Measurements from ENCODE around the gene RAB38. TPM values are rescaled to one million over a fixed set of nuclear protein-coding genes. Genes with fewer than 3 reads are reported as not detected.

Gene RAB38
- total and polyA plus RNA-seq, 2 experiments from 2014 or later: 8.8 to 14.2 TPM

DNA sequence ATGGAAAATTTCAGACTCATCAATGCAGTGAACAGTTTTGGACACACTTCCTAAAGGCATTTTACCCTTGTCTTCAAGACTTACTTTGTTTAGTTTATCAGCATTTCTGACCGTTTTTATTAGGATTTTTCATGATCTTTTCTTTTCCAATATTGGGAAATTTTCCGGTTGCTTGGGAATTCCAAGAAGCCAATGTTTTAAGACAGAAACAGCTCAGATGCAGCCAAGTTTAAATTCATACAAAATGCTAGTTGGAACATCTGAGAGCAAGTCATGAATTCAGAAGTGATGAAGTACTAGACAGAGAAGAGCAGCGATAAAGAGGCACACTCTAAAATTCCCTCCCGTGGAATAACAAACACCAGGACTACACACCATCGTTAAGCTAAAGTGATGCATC is 68.6 kb downstream of the RAB38 start:
- TF ChIP-seq EZH2 (IDR thresholded peaks at IDR 0.05; ENCODE audit: low read depth, unreplicated experiment): no peak
- no peak for TF ChIP-seq ETS1 (IDR thresholded peaks at IDR 0.05)
- TF ChIP-seq ZNF331 (CRISPR knock-in tag; IDR thresholded peaks at IDR 0.05; ENCODE audit: low read depth): no peak
- no peak for TF ChIP-seq NANOG (IDR thresholded peaks at IDR 0.05; ENCODE audit: borderline replicate concordance)
- no peak for TF ChIP-seq JUNB (IDR thresholded peaks at IDR 0.05; ENCODE audit: unreplicated experiment)
- no peak for TF ChIP-seq EZH2phosphoT487 (IDR thresholded peaks at IDR 0.05; ENCODE audit: unreplicated experiment)
- TF ChIP-seq, protein P1, sequence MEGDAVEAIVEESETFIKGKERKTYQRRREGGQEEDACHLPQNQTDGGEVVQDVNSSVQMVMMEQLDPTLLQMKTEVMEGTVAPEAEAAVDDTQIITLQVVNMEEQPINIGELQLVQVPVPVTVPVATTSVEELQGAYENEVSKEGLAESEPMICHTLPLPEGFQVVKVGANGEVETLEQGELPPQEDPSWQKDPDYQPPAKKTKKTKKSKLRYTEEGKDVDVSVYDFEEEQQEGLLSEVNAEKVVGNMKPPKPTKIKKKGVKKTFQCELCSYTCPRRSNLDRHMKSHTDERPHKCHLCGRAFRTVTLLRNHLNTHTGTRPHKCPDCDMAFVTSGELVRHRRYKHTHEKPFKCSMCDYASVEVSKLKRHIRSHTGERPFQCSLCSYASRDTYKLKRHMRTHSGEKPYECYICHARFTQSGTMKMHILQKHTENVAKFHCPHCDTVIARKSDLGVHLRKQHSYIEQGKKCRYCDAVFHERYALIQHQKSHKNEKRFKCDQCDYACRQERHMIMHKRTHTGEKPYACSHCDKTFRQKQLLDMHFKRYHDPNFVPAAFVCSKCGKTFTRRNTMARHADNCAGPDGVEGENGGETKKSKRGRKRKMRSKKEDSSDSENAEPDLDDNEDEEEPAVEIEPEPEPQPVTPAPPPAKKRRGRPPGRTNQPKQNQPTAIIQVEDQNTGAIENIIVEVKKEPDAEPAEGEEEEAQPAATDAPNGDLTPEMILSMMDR (conservative IDR thresholded peaks at IDR 0.05; ENCODE audit: low read depth in 2 of 2): no peak
- TF ChIP-seq REST (IDR thresholded peaks at IDR 0.05; ENCODE audit: unreplicated experiment): no peak
- ATAC-seq: no peak
- no peaks in the 10 kb centered on the region for H3K36me3 ChIP-seq (ENCODE audit: insufficient read depth)
- no peak overlapping the region for H3K4me2 ChIP-seq
- no peaks in the 10 kb centered on the region for H3K79me2 ChIP-seq (replicated peaks; ENCODE audit: insufficient read depth)
- no peaks in the 10 kb centered on the region for H3K9me2 ChIP-seq (ENCODE audit: insufficient read depth)
- H3F3A ChIP-seq (replicated peaks; ENCODE audit: low read depth): no peaks in the 10 kb centered on the region
- no peak overlapping the region for H3K27ac ChIP-seq (ENCODE audit: low read depth)
- Mint-ChIP-seq H3K4me1 (peaks cover 5% of the 10 kb centered on the region; the same call in 2 of the 3 replicates), H3K36me3 (ENCODE audit: low read depth) (peaks cover 17% of the 10 kb centered on the region; the same call in 2 of the 3 replicates), H3K27ac (no peak overlapping the region), H3K9me3 (no peaks in the 10 kb centered on the region; the same call in 1 of the 3 replicates), H3K4me3 (no peak overlapping the region), H3K27me3 (ENCODE audit: insufficient read depth, low read depth, poor library complexity) (peaks cover 1% of the 10 kb centered on the region)
- H3K27me3 ChIP-seq (ENCODE audit: insufficient read depth): no peaks in the 10 kb centered on the region
- H4K20me1 ChIP-seq (replicated peaks; ENCODE audit: insufficient read depth): no peaks in the 10 kb centered on the region
- no peak for DNase-seq (ENCODE audit: low spot score)
- no peaks in the 10 kb centered on the region for H3K4me1 ChIP-seq (ENCODE audit: insufficient read depth)
- no peak overlapping the region for H2AFZ ChIP-seq
- no peak overlapping the region for H3K4me3 ChIP-seq

- Histone ChIP-seq H3F3A (replicated peaks; ENCODE audit: low read depth) (no peaks in the 10 kb centered on the region), H3K27me3 (ENCODE audit: insufficient read depth) (no peaks in the 10 kb centered on the region), H3K4me1 (ENCODE audit: insufficient read depth) (no peaks in the 10 kb centered on the region), H2AFZ (no peak overlapping the region), H3K9me2 (ENCODE audit: insufficient read depth) (no peaks in the 10 kb centered on the region), H3K27ac (ENCODE audit: low read depth) (no peak overlapping the region), H3K4me3 (no peak overlapping the region), H3K4me2 (no peak overlapping the region), H4K20me1 (replicated peaks; ENCODE audit: insufficient read depth) (no peaks in the 10 kb centered on the region), H3K36me3 (ENCODE audit: insufficient read depth) (no peaks in the 10 kb centered on the region), H3K79me2 (replicated peaks; ENCODE audit: insufficient read depth) (no peaks in the 10 kb centered on the region)
- peaks cover 5% of the 10 kb centered on the region; the same call in 2 of the 3 replicates for H3K4me1 Mint-ChIP-seq
- DNase-seq (ENCODE audit: low spot score) (no peak), ATAC-seq (no peak)
- H3K4me3 Mint-ChIP-seq: no peak overlapping the region
- peaks cover 1% of the 10 kb centered on the region for H3K27me3 Mint-ChIP-seq (ENCODE audit: insufficient read depth, low read depth, poor library complexity)
- no peaks in the 10 kb centered on the region; the same call in 1 of the 3 replicates for H3K9me3 Mint-ChIP-seq
- peaks cover 17% of the 10 kb centered on the region; the same call in 2 of the 3 replicates for H3K36me3 Mint-ChIP-seq (ENCODE audit: low read depth)
- no peak overlapping the region for H3K27ac Mint-ChIP-seq
- no peak for TF ChIP-seq CREB1 (CRISPR knock-in tag; IDR thresholded peaks at IDR 0.05; ENCODE audit: low read depth)
- TF ChIP-seq, protein P1 (conservative IDR thresholded peaks at IDR 0.05; ENCODE audit: low read depth in 2 of 2): no peak
These were observed 69.3 kb downstream of the RAB38 start for GRCh38 chr11:88105951-88106350.

All from GM23338 (cell line).